RWPE2 (cell line): ENCODE measurements around the gene TMEM250.
"Not testable (repeated sequence)": the region's sequence is repeated elsewhere in the genome, so short reads cannot be mapped to it uniquely, and the experiment has no call there.

Experiments used
- ATAC-seq: fragments of 200-7000 bp; cut with Tn5 transposase; 3 replicates; pipeline ENCODE4 v1.9.1; 2021; ENCODE audit warnings: low read depth
- DNase-seq: peaks from one replicate; pipeline ENCODE4 v3.0.0-alpha.2; 2020; ENCODE audit warnings: low spot score
- H3K27ac ChIP-seq: fragments of 450-650 bp; 2 replicates; pipeline ENCODE4 v1.5.1; 2017; ENCODE audit warnings: mild to moderate bottlenecking; ENCODE audit not compliant: poor library complexity, severe bottlenecking
- H3K27me3 ChIP-seq: fragments of 250-450 bp; sonication (Bioruptor Pico); 2 replicates; pipeline ENCODE4 v1.5.1; 2021; ENCODE audit warnings: mild to moderate bottlenecking, moderate library complexity; ENCODE audit not compliant: insufficient read depth, poor library complexity, severe bottlenecking
- H3K36me3 ChIP-seq: fragments of 250-450 bp; sonication (Bioruptor Pico); 2 replicates; pipeline ENCODE4 v1.5.1; 2020; ENCODE audit warnings: low read depth, mild to moderate bottlenecking, moderate library complexity
- H3K4me1 ChIP-seq: fragments of 250-450 bp; sonication (Bioruptor Pico); 2 replicates; pipeline ENCODE4 v1.5.1; 2021; ENCODE audit warnings: mild to moderate bottlenecking, moderate library complexity; ENCODE audit not compliant: insufficient read depth, poor library complexity, severe bottlenecking
- H3K4me3 ChIP-seq: fragments of 250-450 bp; sonication (Bioruptor Pico); 2 replicates; pipeline ENCODE4 v1.5.1; 2021; ENCODE audit warnings: mild to moderate bottlenecking, moderate library complexity; ENCODE audit not compliant: severe bottlenecking
- H3K9me3 ChIP-seq: fragments of 250-450 bp; sonication (Bioruptor Pico); 2 replicates; pipeline ENCODE4 v1.5.1; 2021; ENCODE audit warnings: mild to moderate bottlenecking, moderate library complexity; ENCODE audit not compliant: severe bottlenecking
- TF ChIP-seq, protein P1 (sequence below): fragments of 450-650 bp; IDR thresholded peaks from one replicate; pipeline ENCODE4 v1.5.1; 2017; ENCODE audit warnings: mild to moderate bottlenecking, moderate library complexity; ENCODE audit not compliant: poor library complexity, severe bottlenecking

Gene TMEM250

GRCh38 chr9:136105398-136106135, 13.1 kb downstream of the TMEM250 start:
- H3K4me1 ChIP-seq = peaks cover 22% of the 10 kb centered on the region
- DNase-seq (no peak), ATAC-seq (no peak)
- H3K27ac ChIP-seq = no peak overlapping the region
- H3K9me3 ChIP-seq = no peaks in the 10 kb centered on the region
- no peaks in the 10 kb centered on the region for H3K36me3 ChIP-seq
- H3K27me3 ChIP-seq = no peaks in the 10 kb centered on the region
- TF ChIP-seq, protein P1, sequence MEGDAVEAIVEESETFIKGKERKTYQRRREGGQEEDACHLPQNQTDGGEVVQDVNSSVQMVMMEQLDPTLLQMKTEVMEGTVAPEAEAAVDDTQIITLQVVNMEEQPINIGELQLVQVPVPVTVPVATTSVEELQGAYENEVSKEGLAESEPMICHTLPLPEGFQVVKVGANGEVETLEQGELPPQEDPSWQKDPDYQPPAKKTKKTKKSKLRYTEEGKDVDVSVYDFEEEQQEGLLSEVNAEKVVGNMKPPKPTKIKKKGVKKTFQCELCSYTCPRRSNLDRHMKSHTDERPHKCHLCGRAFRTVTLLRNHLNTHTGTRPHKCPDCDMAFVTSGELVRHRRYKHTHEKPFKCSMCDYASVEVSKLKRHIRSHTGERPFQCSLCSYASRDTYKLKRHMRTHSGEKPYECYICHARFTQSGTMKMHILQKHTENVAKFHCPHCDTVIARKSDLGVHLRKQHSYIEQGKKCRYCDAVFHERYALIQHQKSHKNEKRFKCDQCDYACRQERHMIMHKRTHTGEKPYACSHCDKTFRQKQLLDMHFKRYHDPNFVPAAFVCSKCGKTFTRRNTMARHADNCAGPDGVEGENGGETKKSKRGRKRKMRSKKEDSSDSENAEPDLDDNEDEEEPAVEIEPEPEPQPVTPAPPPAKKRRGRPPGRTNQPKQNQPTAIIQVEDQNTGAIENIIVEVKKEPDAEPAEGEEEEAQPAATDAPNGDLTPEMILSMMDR = no peak
- no peak overlapping the region for H3K4me3 ChIP-seq

- Histone ChIP-seq H3K4me3 (no peak overlapping the region), H3K9me3 (no peaks in the 10 kb centered on the region), H3K27ac (no peak overlapping the region), H3K27me3 (no peaks in the 10 kb centered on the region), H3K4me1 (peaks cover 15% of the 10 kb centered on the region), H3K36me3 (no peaks in the 10 kb centered on the region)
- TF ChIP-seq, protein P1 = no peak
- no peak for DNase-seq
- ATAC-seq = no peak
These were observed 13.8 kb downstream of the TMEM250 start for GRCh38 chr9:136104916-136105315.

- ATAC-seq = no peak
- no peaks in the 10 kb centered on the region for H3K36me3 ChIP-seq
- peaks cover 14% of the 10 kb centered on the region for H3K4me1 ChIP-seq
- no peak for DNase-seq
- no peak overlapping the region for H3K4me3 ChIP-seq
- no peaks in the 10 kb centered on the region for H3K27me3 ChIP-seq
- H3K9me3 ChIP-seq = no peaks in the 10 kb centered on the region
- H3K27ac ChIP-seq = no peak overlapping the region
- TF ChIP-seq, protein P1 = no peak
These were observed 14.2 kb downstream of the TMEM250 start for GRCh38 chr9:136104488-136104800.

- no peaks in the 10 kb centered on the region for H3K27me3 ChIP-seq
- H3K4me3 ChIP-seq = no peak overlapping the region
- DNase-seq (no peak), ATAC-seq (peak; percentile 24; the same call in 1 of the 3 replicates)
- no peaks in the 10 kb centered on the region for H3K9me3 ChIP-seq
- no peak overlapping the region for H3K27ac ChIP-seq
- peaks cover 8% of the 10 kb centered on the region for H3K4me1 ChIP-seq
- H3K36me3 ChIP-seq = no peaks in the 10 kb centered on the region
- TF ChIP-seq, protein P1 = no peak
These were observed 14.8 kb downstream of the TMEM250 start for GRCh38 chr9:136103651-136104487.

DNA sequence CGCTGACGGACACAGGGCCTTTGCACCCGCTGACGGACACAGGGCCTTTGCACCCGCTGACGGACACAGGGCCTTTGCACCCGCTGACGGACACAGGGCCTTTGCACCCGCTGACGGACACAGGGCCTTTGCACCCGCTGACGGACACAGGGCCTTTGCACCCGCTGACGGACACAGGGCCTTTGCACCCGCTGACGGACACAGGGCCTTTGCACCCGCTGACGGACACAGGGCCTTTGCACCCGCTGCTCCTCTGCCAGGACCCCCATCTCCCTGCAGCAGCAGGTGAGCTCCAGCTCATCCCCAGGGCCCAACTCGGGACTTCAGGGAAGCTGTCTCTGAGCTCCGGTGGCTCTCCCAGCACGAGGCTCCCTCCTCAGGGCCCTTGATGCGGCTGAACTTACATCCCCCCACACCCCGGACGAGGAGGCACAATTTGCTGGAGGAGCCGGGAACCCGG, 17.0 kb downstream of the TMEM250 start:
- DNase-seq, H3K27me3 ChIP-seq, ATAC-seq, H3K36me3 ChIP-seq, H3K27ac ChIP-seq, H3K4me1 ChIP-seq, H3K4me3 ChIP-seq, H3K9me3 ChIP-seq: not testable (repeated sequence)
